IMR-90 (cell line): ENCODE results near the gene PHF21A. TPM values are rescaled to one million over a fixed set of nuclear protein-coding genes. Genes with fewer than 3 reads are reported as not detected.

Source experiments
- ATAC-seq: fragments of 200-7000 bp; cut with Tn5 transposase; 2 replicates; pipeline ENCODE4 v1.9.1; 2020; ENCODE audit warnings: low read depth, mild to moderate bottlenecking, moderate library complexity
- BruUV-seq: library from RNA; stranded (reverse); fragments of 400-500 nt; replicated peaks from 2 replicates; lab custom pipeline; 2021; lab: Mats Ljungman, UMichigan
- CTCF ChIA-PET: fragments of 300-600 bp; formaldehyde crosslinking; extraction: SDS; loops from one replicate; lab custom pipeline; 2021; ENCODE audit warnings: antibody characterized with exemption; lab: Yijun Ruan, JAX
- POLR2A ChIA-PET: fragments of 300-600 bp; sonication (Branson Sonifier 250); formaldehyde crosslinking; loops from one replicate; lab custom pipeline; 2022; ENCODE audit warnings: antibody characterized with exemption; ENCODE audit not compliant: unreplicated experiment; lab: Charles Lee
- DNase-seq: peaks from one replicate; pipeline ENCODE4 v3.0.0; 2013
- H2AFZ ChIP-seq: replicated peaks from 2 replicates; pipeline ENCODE3; 2013; ENCODE audit warnings: low read length, mild to moderate bottlenecking; ENCODE audit not compliant: poor library complexity
- H2AK5ac ChIP-seq: 2 replicates; pipeline ENCODE4 v1.6.1; 2013; ENCODE audit warnings: low read depth, low read length, inconsistent platforms
- H2AK9ac ChIP-seq: replicated peaks from 2 replicates; pipeline ENCODE3; 2013; ENCODE audit warnings: mild to moderate bottlenecking, low read depth, low read length, moderate library complexity; ENCODE audit not compliant: poor library complexity
- H2BK120ac ChIP-seq: 2 replicates; pipeline ENCODE4 v1.6.1; 2013; ENCODE audit warnings: low read depth, low read length, inconsistent platforms
- H2BK15ac ChIP-seq: 3 replicates; pipeline ENCODE4 v1.6.1; 2013; ENCODE audit warnings: low read depth, low read length, inconsistent platforms
- H2BK20ac ChIP-seq: 2 replicates; pipeline ENCODE4 v1.6.1; 2013; ENCODE audit warnings: low read depth, mild to moderate bottlenecking, inconsistent platforms, low read length, moderate library complexity
- H2BK5ac ChIP-seq: 2 replicates; pipeline ENCODE4 v1.6.1; 2013; ENCODE audit warnings: mild to moderate bottlenecking, low read depth, low read length, inconsistent platforms; ENCODE audit not compliant: poor library complexity, severe bottlenecking
- H3K14ac ChIP-seq: replicated peaks from 2 replicates; pipeline ENCODE4 v1.6.1; 2013; ENCODE audit warnings: low read depth, low read length, inconsistent platforms
- H3K18ac ChIP-seq: 2 replicates; pipeline ENCODE4 v1.6.1; 2013; ENCODE audit warnings: low read depth, low read length, control low read depth
- H3K23ac ChIP-seq: 2 replicates; pipeline ENCODE4 v1.6.1; 2013; ENCODE audit warnings: low read depth, low read length, inconsistent platforms
- H3K27ac ChIP-seq: 2 replicates; pipeline ENCODE4 v1.5.1; 2013; ENCODE audit warnings: mild to moderate bottlenecking, control low read depth, low read length; ENCODE audit not compliant: insufficient read depth
- H3K27me3 ChIP-seq: 2 replicates; pipeline ENCODE4 v1.6.1; 2013; ENCODE audit warnings: low read length; ENCODE audit not compliant: control insufficient read depth, insufficient read depth
- H3K36me3 ChIP-seq: 2 replicates; pipeline ENCODE4 v1.6.1; 2013; ENCODE audit warnings: low read length, mixed read lengths; ENCODE audit not compliant: control insufficient read depth, insufficient read depth
- H3K4ac ChIP-seq: 2 replicates; pipeline ENCODE4 v1.6.1; 2013; ENCODE audit warnings: low read depth, low read length, inconsistent platforms
- H3K4me1 ChIP-seq: 2 replicates; pipeline ENCODE4 v1.6.1; 2013; ENCODE audit warnings: low read length, mixed read lengths; ENCODE audit not compliant: control insufficient read depth, insufficient read depth
- H3K4me2 ChIP-seq: 2 replicates; pipeline ENCODE4 v1.6.1; 2013; ENCODE audit warnings: low read depth, mild to moderate bottlenecking, control low read depth, low read length, moderate library complexity
- H3K4me3 ChIP-seq: 2 replicates; pipeline ENCODE4 v1.5.1; 2013; ENCODE audit warnings: low read depth, mild to moderate bottlenecking, control low read depth, low read length, moderate library complexity; ENCODE audit not compliant: insufficient read depth
- H3K56ac ChIP-seq: 2 replicates; pipeline ENCODE4 v1.6.1; 2013; ENCODE audit warnings: low read length, inconsistent platforms; ENCODE audit not compliant: insufficient read depth; ENCODE audit errors: extremely low read depth
- H3K79me1 ChIP-seq, 2 experiments: 2 replicates each; pipeline ENCODE4 v1.6.1; 2013; ENCODE audit warnings: low read length in 2 of 2, inconsistent platforms in 1 of 2, low read depth in 1 of 2
- H3K9ac ChIP-seq: 2 replicates; pipeline ENCODE4 v1.6.1; 2013; ENCODE audit warnings: low read depth, low read length, control low read depth
- H3K9me1 ChIP-seq: 2 replicates; pipeline ENCODE4 v1.6.1; 2013; ENCODE audit warnings: low read length, inconsistent platforms; ENCODE audit not compliant: insufficient read depth
- H3K9me3 ChIP-seq: 2 replicates; pipeline ENCODE4 v1.6.1; 2013; ENCODE audit warnings: low read length; ENCODE audit not compliant: control insufficient read depth, insufficient read depth
- H4K20me1 ChIP-seq: 2 replicates; pipeline ENCODE4 v1.6.1; 2013; ENCODE audit warnings: low read length, inconsistent platforms; ENCODE audit not compliant: insufficient read depth
- H4K5ac ChIP-seq: 2 replicates; pipeline ENCODE4 v1.6.1; 2013; ENCODE audit warnings: mild to moderate bottlenecking, low read depth, low read length, control low read depth
- H4K8ac ChIP-seq, 2 experiments: 2 replicates each; pipeline ENCODE4 v1.6.1; 2013; ENCODE audit warnings: low read depth in 2 of 2, low read length in 2 of 2, control low read depth in 1 of 2, inconsistent platforms in 1 of 2
- H4K91ac ChIP-seq: 2 replicates; pipeline ENCODE4 v1.6.1; 2013; ENCODE audit warnings: low read depth, low read length, inconsistent platforms; ENCODE audit not compliant: insufficient read depth
- BHLHE40 ChIP-seq: fragments of 150-350 bp; IDR thresholded peaks from 2 replicates; pipeline ENCODE4 v1.6.1; 2016; ENCODE audit warnings: mild to moderate bottlenecking, low read depth, low read length
- CEBPB ChIP-seq: IDR thresholded peaks from 2 replicates; pipeline ENCODE4 v1.6.1; 2012; ENCODE audit warnings: low read depth, low read length, improper control_type of control experiment
- FOS ChIP-seq: fragments of 150-350 bp; IDR thresholded peaks from 2 replicates; pipeline ENCODE4 v1.6.1; 2016; ENCODE audit warnings: low read depth, low read length
- MAFK ChIP-seq: IDR thresholded peaks from 2 replicates; pipeline ENCODE4 v1.6.1; 2012; ENCODE audit warnings: low read depth, low read length, improper control_type of control experiment
- NFE2L2 ChIP-seq: fragments of 150-350 bp; IDR thresholded peaks from 2 replicates; pipeline ENCODE4 v1.6.1; 2016; ENCODE audit warnings: low read depth, mild to moderate bottlenecking, low read length
- POLR2A ChIP-seq: IDR thresholded peaks from 2 replicates; pipeline ENCODE4 v1.6.1; 2012; ENCODE audit warnings: mild to moderate bottlenecking, low read depth, low read length
- RAD21 ChIP-seq: IDR thresholded peaks from 2 replicates; pipeline ENCODE4 v1.6.1; 2012; ENCODE audit warnings: low read length, improper control_type of control experiment
- WGBS, 2 experiments: methylation state at CpG; one replicate each; pipeline versions ENCODE4 v1.1.5 to v1.1.7; 2013; ENCODE audit warnings: missing lambda C conversion rate in 2 of 2; ENCODE audit not compliant: insufficient read length in 1 of 2; ENCODE audit errors: extremely low coverage in 2 of 2; 5-methylcytosine and 5-hydroxymethylcytosine counted together
- dilution Hi-C: fragments of 300-500 bp; cut with HindIII; formaldehyde crosslinking; loops from one replicate; pipeline ENCODE4 v1.14.3; 2018; ENCODE audit warnings: low sequenced_read_pairs; ENCODE audit not compliant: unreplicated experiment
- in situ Hi-C: fragments of 300-500 bp; cut with MboI; formaldehyde crosslinking; loops from 3 replicates; pipeline ENCODE4 v1.14.3; 2019; ENCODE audit warnings: low sequenced_read_pairs, inconsistent platforms, mixed read lengths
- intact Hi-C: fragments of 100-400 bp; cut with micrococcal nuclease; formaldehyde crosslinking; loops from 2 replicates; pipeline ENCODE4 v1.10.0; 2022
- polyA plus RNA-seq, 3 experiments: library from polyadenylated mRNA; depleted of rRNA; stranded (reverse); fragments of >200 nt; gene quantifications; 2 replicates each; pipeline ENCODE4 v1.2.3, GENCODE V29; 2012; ENCODE audit warnings: low replicate concordance in 1 of 3
- total RNA-seq: library from RNA; depleted of rRNA; stranded (reverse); fragments of >200 nt; gene quantifications from 2 replicates; pipeline ENCODE4 v1.2.3, GENCODE V29; 2012
- TF ChIP-seq, protein P1 (sequence below): fragments of 150-350 bp; IDR thresholded peaks from 2 replicates; pipeline ENCODE4 v1.6.1; 2017; ENCODE audit warnings: mild to moderate bottlenecking, antibody characterized with exemption, low read length, low read depth

Gene PHF21A
- total and polyA plus RNA-seq, 2 of the 4 experiments (the other 2 are of a cell fraction) = 9.0 to 20.6 TPM

DNA sequence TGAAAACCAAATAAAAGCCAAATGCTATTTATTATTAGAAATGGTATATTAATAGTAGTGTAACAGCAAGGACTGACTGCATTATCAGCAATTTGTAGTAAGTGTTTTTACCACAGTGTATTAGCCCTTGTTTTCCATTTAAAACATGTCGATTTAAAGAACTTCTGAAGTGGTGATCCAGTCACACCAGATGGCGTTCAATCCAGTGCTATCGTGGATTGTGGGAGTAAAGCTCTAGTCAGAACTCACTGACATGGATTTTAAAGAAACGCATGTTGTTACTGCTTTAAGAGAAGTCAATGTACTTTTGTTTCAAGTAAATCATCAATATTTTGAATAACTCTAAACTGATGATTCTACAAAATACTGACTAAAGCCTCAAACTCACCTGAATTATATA lies 147.7 kb downstream of the PHF21A start:
- Histone ChIP-seq H3K9me1 (peaks cover 4% of the 10 kb centered on the region), H3K4me3 (no peak overlapping the region), H3K9me3 (no peaks in the 10 kb centered on the region), H2BK20ac (no peak overlapping the region), H2AFZ (no peak overlapping the region), H4K5ac (no peak overlapping the region), H2BK15ac (no peak overlapping the region), H4K20me1 (no peaks in the 10 kb centered on the region), H3K4ac (no peak overlapping the region), H3K4me1 (peaks cover 2% of the 10 kb centered on the region; the same call in 1 of the 2 replicates), H3K79me1 (peaks cover 0 to 7% of the 10 kb centered on the region in 2 experiments; a peak in 1 of 4 replicates), H3K14ac (no peak overlapping the region), H3K27me3 (no peaks in the 10 kb centered on the region), H3K27ac (no peak overlapping the region), H3K23ac (no peak overlapping the region), H4K8ac (no peak overlapping the region), H3K18ac (no peak overlapping the region), H3K4me2 (no peak overlapping the region), H2AK9ac (no peak overlapping the region), H3K9ac (no peak overlapping the region), H2BK5ac (no peak overlapping the region), H4K91ac (no peak overlapping the region), H3K36me3 (peaks cover 17% of the 10 kb centered on the region), H3K56ac (no peak overlapping the region), H2AK5ac (no peak overlapping the region), H2BK120ac (no peak overlapping the region)
- dilution Hi-C loops = no loop called here
- ATAC-seq (no peak), DNase-seq (no peak)
- ChIA-PET POLR2A (no interaction called here), CTCF (interaction anchor here (1.9 kb wide), 1 partner anchor 8 kb away, joined by 7 read pairs; no protein-coding TSS in a partner anchor)
- no TSS peak for BruUV-seq
- intact Hi-C loops = no loop called here
- 93% methylated on average over 2 of the region's 4 CpGs; no CpG with 5 or more reads in 1 of the 2 experiments for WGBS, 2 experiments
- TF ChIP-seq, protein P1, sequence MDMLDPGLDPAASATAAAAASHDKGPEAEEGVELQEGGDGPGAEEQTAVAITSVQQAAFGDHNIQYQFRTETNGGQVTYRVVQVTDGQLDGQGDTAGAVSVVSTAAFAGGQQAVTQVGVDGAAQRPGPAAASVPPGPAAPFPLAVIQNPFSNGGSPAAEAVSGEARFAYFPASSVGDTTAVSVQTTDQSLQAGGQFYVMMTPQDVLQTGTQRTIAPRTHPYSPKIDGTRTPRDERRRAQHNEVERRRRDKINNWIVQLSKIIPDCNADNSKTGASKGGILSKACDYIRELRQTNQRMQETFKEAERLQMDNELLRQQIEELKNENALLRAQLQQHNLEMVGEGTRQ = no peak
- no peak for TF ChIP-seq NFE2L2
- TF ChIP-seq BHLHE40 = no peak
- no peak for TF ChIP-seq FOS
- TF ChIP-seq CEBPB = no peak
- TF ChIP-seq RAD21 = no peak
- no peak for TF ChIP-seq MAFK
- no peak for TF ChIP-seq POLR2A
- in situ Hi-C loops = loop anchor here (10.0 kb wide), 1 partner anchor 351 kb away; no protein-coding TSS in a partner anchor
